HEK293 (cell line): ENCODE results near the gene HOXA6.

Experiments used
- KLF7 ChIP-seq: fragments of 450-650 bp; formaldehyde crosslinking; IDR thresholded peaks from 2 replicates; pipeline ENCODE4 v1.5.1; 2016; ENCODE audit warnings: missing biosample characterization, missing genetic modification characterization, borderline replicate concordance
- YY2 ChIP-seq: fragments of 450-650 bp; formaldehyde crosslinking; IDR thresholded peaks from 2 replicates; pipeline ENCODE4 v1.5.1; 2016; ENCODE audit warnings: missing biosample characterization, missing genetic modification characterization
- ZBTB10 ChIP-seq: fragments of 450-650 bp; formaldehyde crosslinking; IDR thresholded peaks from 2 replicates; pipeline ENCODE4 v1.5.1; 2016; ENCODE audit warnings: missing biosample characterization, missing genetic modification characterization
- ZBTB8A ChIP-seq: fragments of 450-650 bp; formaldehyde crosslinking; IDR thresholded peaks from 2 replicates; pipeline ENCODE4 v1.5.1; 2016; ENCODE audit warnings: missing biosample characterization, missing genetic modification characterization
- ZFP37 ChIP-seq: fragments of 450-650 bp; formaldehyde crosslinking; IDR thresholded peaks from 2 replicates; pipeline ENCODE4 v1.5.1; 2016; ENCODE audit warnings: missing biosample characterization, missing genetic modification characterization
- ZFP69B ChIP-seq: fragments of 450-650 bp; formaldehyde crosslinking; IDR thresholded peaks from 2 replicates; pipeline ENCODE4 v1.5.1; 2016; ENCODE audit warnings: missing biosample characterization, missing genetic modification characterization
- ZIC2 ChIP-seq: fragments of 450-650 bp; formaldehyde crosslinking; IDR thresholded peaks from 2 replicates; pipeline ENCODE4 v1.5.1; 2016; ENCODE audit warnings: missing biosample characterization, missing genetic modification characterization
- ZNF10 ChIP-seq: fragments of 450-650 bp; formaldehyde crosslinking; IDR thresholded peaks from 2 replicates; pipeline ENCODE4 v1.5.1; 2017; ENCODE audit warnings: missing biosample characterization, missing genetic modification characterization
- ZNF138 ChIP-seq: fragments of 450-650 bp; formaldehyde crosslinking; IDR thresholded peaks from 2 replicates; pipeline ENCODE4 v1.5.1; 2016; ENCODE audit warnings: missing biosample characterization, missing genetic modification characterization, borderline replicate concordance
- ZNF292 ChIP-seq: fragments of 450-650 bp; formaldehyde crosslinking; IDR thresholded peaks from 2 replicates; pipeline ENCODE4 v1.5.1; 2016; ENCODE audit warnings: low read depth, missing biosample characterization, missing genetic modification characterization, borderline replicate concordance
- ZNF324 ChIP-seq: fragments of 450-650 bp; formaldehyde crosslinking; IDR thresholded peaks from 2 replicates; pipeline ENCODE4 v1.5.1; 2016; ENCODE audit warnings: missing biosample characterization, missing genetic modification characterization
- ZNF341 ChIP-seq: fragments of 450-650 bp; formaldehyde crosslinking; IDR thresholded peaks from 2 replicates; pipeline ENCODE4; 2016; ENCODE audit warnings: low read depth, missing biosample characterization, missing genetic modification characterization
- ZNF473 ChIP-seq: fragments of 450-650 bp; formaldehyde crosslinking; IDR thresholded peaks from 2 replicates; pipeline ENCODE4 v1.5.1; 2017; ENCODE audit warnings: missing biosample characterization, missing genetic modification characterization
- ZNF501 ChIP-seq: fragments of 450-650 bp; formaldehyde crosslinking; IDR thresholded peaks from 2 replicates; pipeline ENCODE4 v1.5.1; 2016; ENCODE audit warnings: missing biosample characterization, missing genetic modification characterization
- ZNF585B ChIP-seq: fragments of 450-650 bp; formaldehyde crosslinking; IDR thresholded peaks from 2 replicates; pipeline ENCODE4 v1.5.1; 2016; ENCODE audit warnings: missing biosample characterization, missing genetic modification characterization
- ZNF624 ChIP-seq: fragments of 450-650 bp; formaldehyde crosslinking; IDR thresholded peaks from 2 replicates; pipeline ENCODE4 v1.5.1; 2017; ENCODE audit warnings: missing biosample characterization, missing genetic modification characterization
- ZXDB ChIP-seq: fragments of 450-650 bp; formaldehyde crosslinking; IDR thresholded peaks from 2 replicates; pipeline ENCODE4 v1.5.1; 2016; ENCODE audit warnings: missing biosample characterization, missing genetic modification characterization
- TF ChIP-seq, protein P1 (sequence below): fragments of 450-650 bp; formaldehyde crosslinking; IDR thresholded peaks from 2 replicates; pipeline ENCODE4 v1.5.1; 2016; ENCODE audit warnings: missing biosample characterization, missing genetic modification characterization
- TF ChIP-seq, protein P2 (sequence below): fragments of 450-650 bp; formaldehyde crosslinking; IDR thresholded peaks from 2 replicates; pipeline ENCODE4 v1.5.1; 2016; ENCODE audit warnings: missing biosample characterization, missing genetic modification characterization
- TF ChIP-seq, protein P3 (sequence below): fragments of 450-650 bp; formaldehyde crosslinking; optimal IDR thresholded peaks from 2 replicates; pipeline ENCODE3; 2016; ENCODE audit warnings: missing biosample characterization, mild to moderate bottlenecking, missing genetic modification characterization

HOXA6 gene

DNA sequence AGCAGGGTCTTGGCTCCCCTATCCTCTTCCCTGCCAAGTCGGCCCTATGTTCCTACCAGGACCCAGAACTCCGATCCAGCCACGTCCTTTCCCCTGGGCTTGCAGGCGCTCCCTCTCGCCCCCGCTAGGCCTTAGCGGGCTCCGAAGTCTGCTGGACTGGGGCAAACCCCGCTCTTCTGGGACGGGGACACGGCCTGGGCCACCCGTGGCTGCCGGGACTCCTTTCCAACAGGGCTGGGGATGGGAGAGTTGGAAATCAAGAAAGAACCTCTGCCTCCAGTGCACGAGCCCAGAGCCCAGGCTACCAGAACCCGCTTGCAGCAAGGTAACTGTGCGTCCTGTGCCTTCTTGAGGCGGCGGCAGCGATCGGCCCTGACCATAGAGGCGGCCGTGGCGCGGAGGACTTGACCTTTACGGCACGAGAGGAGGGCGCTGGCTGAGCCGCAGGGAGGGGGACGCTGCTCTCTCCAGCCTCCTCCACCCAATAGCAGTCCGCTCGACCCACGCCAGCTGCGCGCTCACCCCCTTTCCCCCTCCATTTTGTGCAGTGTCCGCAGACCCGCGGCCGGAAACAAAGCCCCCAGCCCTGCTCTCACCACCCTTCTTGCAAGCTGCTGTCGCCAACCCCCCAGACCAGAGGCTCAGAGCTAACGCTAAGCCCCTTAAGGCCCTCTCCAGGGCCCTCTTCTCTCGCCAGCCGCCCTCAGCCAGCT is 44.4 kb upstream of the HOXA6 start (continued):
- TF ChIP-seq, protein P1, sequence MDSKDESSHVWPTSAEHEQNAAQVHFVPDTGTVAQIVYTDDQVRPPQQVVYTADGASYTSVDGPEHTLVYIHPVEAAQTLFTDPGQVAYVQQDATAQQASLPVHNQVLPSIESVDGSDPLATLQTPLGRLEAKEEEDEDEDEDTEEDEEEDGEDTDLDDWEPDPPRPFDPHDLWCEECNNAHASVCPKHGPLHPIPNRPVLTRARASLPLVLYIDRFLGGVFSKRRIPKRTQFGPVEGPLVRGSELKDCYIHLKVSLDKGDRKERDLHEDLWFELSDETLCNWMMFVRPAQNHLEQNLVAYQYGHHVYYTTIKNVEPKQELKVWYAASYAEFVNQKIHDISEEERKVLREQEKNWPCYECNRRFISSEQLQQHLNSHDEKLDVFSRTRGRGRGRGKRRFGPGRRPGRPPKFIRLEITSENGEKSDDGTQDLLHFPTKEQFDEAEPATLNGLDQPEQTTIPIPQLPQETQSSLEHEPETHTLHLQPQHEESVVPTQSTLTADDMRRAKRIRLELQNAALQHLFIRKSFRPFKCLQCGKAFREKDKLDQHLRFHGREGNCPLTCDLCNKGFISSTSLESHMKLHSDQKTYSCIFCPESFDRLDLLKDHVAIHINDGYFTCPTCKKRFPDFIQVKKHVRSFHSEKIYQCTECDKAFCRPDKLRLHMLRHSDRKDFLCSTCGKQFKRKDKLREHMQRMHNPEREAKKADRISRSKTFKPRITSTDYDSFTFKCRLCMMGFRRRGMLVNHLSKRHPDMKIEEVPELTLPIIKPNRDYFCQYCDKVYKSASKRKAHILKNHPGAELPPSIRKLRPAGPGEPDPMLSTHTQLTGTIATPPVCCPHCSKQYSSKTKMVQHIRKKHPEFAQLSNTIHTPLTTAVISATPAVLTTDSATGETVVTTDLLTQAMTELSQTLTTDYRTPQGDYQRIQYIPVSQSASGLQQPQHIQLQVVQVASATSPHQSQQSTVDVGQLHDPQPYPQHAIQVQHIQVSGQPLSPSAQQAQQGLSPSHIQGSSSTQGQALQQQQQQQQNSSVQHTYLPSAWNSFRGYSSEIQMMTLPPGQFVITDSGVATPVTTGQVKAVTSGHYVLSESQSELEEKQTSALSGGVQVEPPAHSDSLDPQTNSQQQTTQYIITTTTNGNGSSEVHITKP (tag by site-specific recombination), result peak; percentile 67
- TF ChIP-seq ZNF10 (tag by site-specific recombination), result no peak
- TF ChIP-seq ZFP37 (tag by site-specific recombination), result no peak
- TF ChIP-seq ZNF585B (tag by site-specific recombination), result no peak
- TF ChIP-seq, protein P2, sequence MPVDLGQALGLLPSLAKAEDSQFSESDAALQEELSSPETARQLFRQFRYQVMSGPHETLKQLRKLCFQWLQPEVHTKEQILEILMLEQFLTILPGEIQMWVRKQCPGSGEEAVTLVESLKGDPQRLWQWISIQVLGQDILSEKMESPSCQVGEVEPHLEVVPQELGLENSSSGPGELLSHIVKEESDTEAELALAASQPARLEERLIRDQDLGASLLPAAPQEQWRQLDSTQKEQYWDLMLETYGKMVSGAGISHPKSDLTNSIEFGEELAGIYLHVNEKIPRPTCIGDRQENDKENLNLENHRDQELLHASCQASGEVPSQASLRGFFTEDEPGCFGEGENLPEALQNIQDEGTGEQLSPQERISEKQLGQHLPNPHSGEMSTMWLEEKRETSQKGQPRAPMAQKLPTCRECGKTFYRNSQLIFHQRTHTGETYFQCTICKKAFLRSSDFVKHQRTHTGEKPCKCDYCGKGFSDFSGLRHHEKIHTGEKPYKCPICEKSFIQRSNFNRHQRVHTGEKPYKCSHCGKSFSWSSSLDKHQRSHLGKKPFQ (tag by site-specific recombination), result no peak
- TF ChIP-seq ZNF292 (tag by site-specific recombination), result no peak
- no peak for TF ChIP-seq ZNF473 (tag by site-specific recombination)
- TF ChIP-seq, protein P3, sequence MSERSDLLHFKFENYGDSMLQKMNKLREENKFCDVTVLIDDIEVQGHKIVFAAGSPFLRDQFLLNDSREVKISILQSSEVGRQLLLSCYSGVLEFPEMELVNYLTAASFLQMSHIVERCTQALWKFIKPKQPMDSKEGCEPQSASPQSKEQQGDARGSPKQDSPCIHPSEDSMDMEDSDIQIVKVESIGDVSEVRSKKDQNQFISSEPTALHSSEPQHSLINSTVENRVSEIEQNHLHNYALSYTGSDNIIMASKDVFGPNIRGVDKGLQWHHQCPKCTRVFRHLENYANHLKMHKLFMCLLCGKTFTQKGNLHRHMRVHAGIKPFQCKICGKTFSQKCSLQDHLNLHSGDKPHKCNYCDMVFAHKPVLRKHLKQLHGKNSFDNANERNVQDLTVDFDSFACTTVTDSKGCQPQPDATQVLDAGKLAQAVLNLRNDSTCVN, result peak; percentile 52
- TF ChIP-seq KLF7 (tag by site-specific recombination), result no peak
- TF ChIP-seq YY2 (tag by site-specific recombination), result no peak
- TF ChIP-seq ZNF501 (tag by site-specific recombination), result no peak
- 0 out of 2 replicates have a peak, but pooled peaks have one; percentile 12 for TF ChIP-seq ZBTB8A
- TF ChIP-seq ZNF624 (tag by site-specific recombination), result no peak
- 0 out of 2 replicates have a peak, but pooled peaks have one; percentile 12 for TF ChIP-seq ZNF341 (tag by site-specific recombination)
- peak; percentile 14; the same call in 1 of the 2 replicates for TF ChIP-seq ZXDB (tag by site-specific recombination)
- TF ChIP-seq ZBTB10 (tag by site-specific recombination), result peak; percentile 28; the same call in 1 of the 2 replicates
- no peak for TF ChIP-seq ZNF324 (tag by site-specific recombination)
- no peak for TF ChIP-seq ZIC2 (tag by site-specific recombination)
- no peak for TF ChIP-seq ZNF138 (tag by site-specific recombination)
- no peak for TF ChIP-seq ZFP69B
